Aorta (tissue), 5 donors: Measurements from ENCODE around the gene NCAM2. TPM values are rescaled to one million over a fixed set of nuclear protein-coding genes. Genes with fewer than 3 reads are reported as not detected.
"Not testable (repeated sequence)": the region's sequence is repeated elsewhere in the genome, so short reads cannot be mapped to it uniquely, and the experiment has no call there.

Experiments
- ATAC-seq: fragments of 200-7000 bp; cut with Tn5 transposase; one replicate; pipeline ENCODE4 v1.9.1; 2022; ENCODE audit warnings: moderate library complexity; ENCODE audit not compliant: low FRiP score
- DNase-seq, 2 donors: peaks; one replicate each; pipeline ENCODE4 v3.0.0-alpha.2; 2020
- H3K27ac ChIP-seq, 2 donors: one replicate each; pipeline ENCODE4 v1.5.1; 2013; ENCODE audit warnings: low read length in 2 of 2, mild to moderate bottlenecking in 2 of 2, moderate library complexity in 2 of 2, control low read depth in 1 of 2, inconsistent platforms in 1 of 2, low read depth in 1 of 2
- H3K27me3 ChIP-seq, 2 donors: one replicate each; pipeline ENCODE4 v1.6.1; 2013; ENCODE audit warnings: control low read depth in 1 of 2, low read length in 1 of 2, mild to moderate bottlenecking in 1 of 2, moderate library complexity in 1 of 2; ENCODE audit not compliant: insufficient read depth in 2 of 2, control insufficient read depth in 1 of 2
- H3K36me3 ChIP-seq, 2 donors: one replicate each; pipeline ENCODE4 v1.6.1; 2013; ENCODE audit warnings: control low read depth in 1 of 2, low read length in 1 of 2, mild to moderate bottlenecking in 1 of 2; ENCODE audit not compliant: insufficient read depth in 2 of 2, control insufficient read depth in 1 of 2
- H3K4me1 ChIP-seq, 2 donors: one replicate each; pipeline ENCODE4 v1.6.1; 2013; ENCODE audit warnings: low read length in 2 of 2, control low read depth in 1 of 2, mild to moderate bottlenecking in 1 of 2, moderate library complexity in 1 of 2; ENCODE audit not compliant: insufficient read depth in 2 of 2, control insufficient read depth in 1 of 2
- H3K4me3 ChIP-seq, 2 donors: one replicate each; pipeline ENCODE4 v1.5.1; 2013; ENCODE audit warnings: low read length in 2 of 2, control low read depth in 1 of 2, mild to moderate bottlenecking in 1 of 2
- H3K9me3 ChIP-seq: one replicate; pipeline ENCODE4 v1.6.1; 2013; ENCODE audit warnings: mild to moderate bottlenecking, low read length; ENCODE audit not compliant: control insufficient read depth
- WGBS, 2 donors: extraction: QIAGEN DNeasy Blood & Tissue Kit; methylation state at CpG; one replicate each; pipeline ENCODE4 v1.1.7; 2013; 5-methylcytosine and 5-hydroxymethylcytosine counted together
- intact Hi-C, 2 donors: fragments of 100-400 bp; cut with DNase I; formaldehyde crosslinking; loops; one replicate each; pipeline versions ENCODE4 v1.14.2 to v1.15.0; 2022
- polyA plus RNA-seq, 2 donors: library from polyadenylated mRNA; stranded (reverse); fragments of 200-250 nt; gene quantifications; one replicate each; pipeline ENCODE4 v1.2.3, GENCODE V29; 2013
- total RNA-seq, 2 donors: library from RNA; stranded (reverse); fragmentation: NEBNext Ultra II Directional; extraction: Animal tissue kit (Norgen Biotek cat#: 25700); gene quantifications; one replicate each; pipeline ENCODE4 v1.2.1, GENCODE V29; 2021
- donor health status: healthy with polysubstance abuse.
- donor health status: Bipolar disorder and iron deficiency.
- donor health status: DM: no; HTN: no; CAD: no.
- donor health status: DM: no; HTN: no; CAD: no.
- donor health status: DM: yes; HTN: yes; CAD: no.

NCAM2 gene
- total and polyA plus RNA-seq, 4 donors = 0.13 to 8.7 (median 2.7) TPM

DNA sequence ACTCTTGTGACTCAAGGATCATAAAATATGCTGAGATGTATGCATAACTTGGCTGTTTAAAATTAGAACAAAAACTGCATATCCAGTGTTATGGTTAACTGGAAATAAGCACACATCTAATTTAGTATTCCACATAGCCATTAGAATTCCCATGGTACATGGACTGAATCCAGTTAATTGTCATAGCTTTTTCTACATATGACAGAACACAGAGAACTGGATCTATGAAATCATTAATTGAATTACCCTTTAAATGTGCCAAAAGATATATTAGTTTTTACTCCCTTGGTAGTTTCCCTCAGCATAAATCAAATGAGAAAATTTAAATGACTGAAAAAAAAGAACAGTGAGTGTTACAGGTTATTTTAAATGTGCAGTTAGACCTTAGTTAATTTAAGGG is 395.9 kb downstream of the NCAM2 start:
- H3K4me1 ChIP-seq = no peaks in the 10 kb centered on the region
- H3K36me3 ChIP-seq = no peaks in the 10 kb centered on the region
- H3K27ac ChIP-seq = no peak overlapping the region
- ATAC-seq (no peak), DNase-seq (no peak)
- intact Hi-C loops = no loop called here
- no peak overlapping the region for H3K4me3 ChIP-seq
- H3K27me3 ChIP-seq = no peaks in the 10 kb centered on the region
- peaks cover 3% of the 10 kb centered on the region for H3K9me3 ChIP-seq

DNA sequence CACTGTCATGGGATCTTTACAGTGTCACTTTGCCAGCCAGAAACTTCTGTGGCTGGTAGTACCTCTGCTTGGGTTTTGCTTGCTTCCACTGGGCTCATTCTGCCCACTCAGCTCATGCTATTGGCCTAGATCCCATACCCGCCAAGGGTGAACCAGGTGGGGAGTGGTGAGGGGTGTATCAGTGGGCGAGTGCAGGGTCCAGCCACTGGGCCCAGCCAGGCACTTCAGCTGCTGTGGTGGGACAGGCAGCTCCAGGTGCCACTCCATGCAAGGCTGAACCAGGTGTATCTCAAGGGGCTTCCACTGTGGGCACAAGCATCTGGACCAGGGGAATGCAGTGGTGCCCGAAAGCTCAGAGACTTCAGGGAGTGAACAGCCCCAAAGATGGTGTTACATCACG is 398.2 kb downstream of the NCAM2 start:
- ATAC-seq (no peak), DNase-seq (no peak)
- Histone ChIP-seq H3K36me3 (no peaks in the 10 kb centered on the region), H3K9me3 (peaks cover 3% of the 10 kb centered on the region), H3K27me3 (no peaks in the 10 kb centered on the region), H3K4me3 (no peak overlapping the region), H3K27ac (no peak overlapping the region), H3K4me1 (no peaks in the 10 kb centered on the region)
- intact Hi-C loops = no loop called here
- 87% methylated on average over 4 of the region's 4 CpGs for WGBS, 2 donors

DNA sequence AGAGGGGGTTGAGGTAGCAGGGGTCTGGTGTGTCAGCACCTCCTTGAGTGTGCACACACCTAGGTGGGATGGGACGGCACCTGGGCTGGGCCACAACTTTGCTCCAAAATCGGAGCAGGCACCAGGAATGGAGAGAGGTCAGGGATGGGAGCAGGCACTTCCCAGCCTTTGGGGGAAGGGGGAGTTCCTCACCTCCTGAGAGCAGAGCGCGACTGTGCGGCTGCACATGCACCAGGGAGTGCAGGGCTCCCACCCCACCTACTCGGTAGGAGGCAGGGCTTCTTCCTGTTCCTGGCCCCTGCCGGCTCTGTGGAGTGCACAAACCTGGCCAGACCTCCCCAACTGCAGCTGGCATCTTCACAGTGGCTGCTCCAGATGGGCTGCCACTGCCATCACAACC is 399.3 kb downstream of the NCAM2 start:
- DNase-seq (peak in 1 of 2 donors; percentile 57), ATAC-seq (no peak)
- intact Hi-C loops = no loop called here
- Histone ChIP-seq H3K36me3 (no peaks in the 10 kb centered on the region), H3K9me3 (peaks cover 3% of the 10 kb centered on the region), H3K4me3 (no peak overlapping the region), H3K27me3 (no peaks in the 10 kb centered on the region), H3K4me1 (no peaks in the 10 kb centered on the region), H3K27ac (no peak overlapping the region)
- WGBS, 2 donors = 93 to 97% methylated on average over 7 of the region's 7 CpGs

DNA sequence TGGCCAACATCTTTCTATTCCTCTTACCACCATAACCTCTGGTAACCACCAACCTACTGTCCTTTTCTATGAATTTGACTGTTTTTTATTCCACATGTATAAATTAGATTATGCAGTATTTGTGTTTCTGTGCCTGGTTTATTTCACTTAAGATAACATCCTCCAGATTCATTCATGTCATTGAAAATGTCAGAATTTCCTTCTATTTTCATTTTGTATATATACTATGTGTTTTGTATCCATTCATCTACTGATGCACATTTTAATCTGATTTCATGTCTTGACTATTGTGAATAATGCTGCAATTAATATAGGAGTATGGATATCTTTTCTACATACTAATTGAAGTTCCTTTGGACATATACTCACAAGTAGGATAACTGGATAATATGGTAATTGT is 403.2 kb downstream of the NCAM2 start:
- ATAC-seq (no peak), DNase-seq (no peak)
- intact Hi-C loops = no loop called here
- H3K27me3 ChIP-seq = no peaks in the 10 kb centered on the region
- H3K4me3 ChIP-seq = no peak overlapping the region
- no peaks in the 10 kb centered on the region for H3K4me1 ChIP-seq
- no peaks in the 10 kb centered on the region for H3K36me3 ChIP-seq
- H3K9me3 ChIP-seq = peaks cover 3% of the 10 kb centered on the region
- H3K27ac ChIP-seq = no peak overlapping the region

DNA sequence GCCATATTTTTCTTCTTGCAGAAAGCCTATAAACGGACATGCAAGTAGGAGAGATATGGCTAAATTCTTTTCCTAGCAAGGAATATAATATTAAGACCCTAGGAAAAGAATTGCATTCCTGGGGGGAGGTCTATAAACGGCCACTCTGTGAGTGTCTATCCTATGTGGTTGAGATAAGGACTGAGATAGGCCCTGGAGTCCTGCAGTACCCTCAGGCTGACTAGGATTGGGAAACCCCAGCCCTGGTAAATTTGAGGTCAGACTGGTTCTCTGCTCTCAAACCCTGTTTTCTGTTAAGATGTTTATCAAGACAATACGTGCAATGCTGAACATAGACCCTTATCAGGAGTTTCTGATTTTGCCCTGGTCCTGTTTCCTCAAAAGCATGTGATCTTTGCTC is 404.0 kb downstream of the NCAM2 start:
- H3K27me3 ChIP-seq, H3K27ac ChIP-seq, DNase-seq, H3K9me3 ChIP-seq, intact Hi-C loops, H3K36me3 ChIP-seq, H3K4me3 ChIP-seq, ATAC-seq, H3K4me1 ChIP-seq: not testable (repeated sequence)
- WGBS, 2 donors = 65 to 76% methylated on average over 3 of the region's 3 CpGs

DNA sequence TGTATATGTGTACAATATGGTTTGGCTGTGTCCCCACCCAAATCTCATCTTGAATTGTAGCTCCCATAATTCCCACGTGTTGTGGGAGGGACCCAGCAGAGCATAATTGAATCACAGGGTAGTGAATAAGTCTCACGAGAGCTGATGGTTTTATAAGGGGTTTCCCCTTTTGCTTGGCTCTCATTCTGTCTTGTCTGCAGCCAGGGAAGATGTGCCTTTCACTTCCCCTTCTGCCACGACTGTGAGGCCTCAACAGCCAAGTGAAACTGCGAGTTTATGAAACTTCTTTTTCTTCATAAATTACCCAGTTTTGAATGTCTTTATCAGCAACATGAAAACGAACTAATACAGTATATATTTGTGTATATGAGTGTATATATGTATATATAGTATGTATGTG is 406.1 kb downstream of the NCAM2 start:
- H3K4me1 ChIP-seq, H3K9me3 ChIP-seq, H3K27ac ChIP-seq, DNase-seq, H3K27me3 ChIP-seq, H3K36me3 ChIP-seq, ATAC-seq, H3K4me3 ChIP-seq, intact Hi-C loops: not testable (repeated sequence)
- 70 to 72% methylated on average over 5 of the region's 5 CpGs for WGBS, 2 donors

DNA sequence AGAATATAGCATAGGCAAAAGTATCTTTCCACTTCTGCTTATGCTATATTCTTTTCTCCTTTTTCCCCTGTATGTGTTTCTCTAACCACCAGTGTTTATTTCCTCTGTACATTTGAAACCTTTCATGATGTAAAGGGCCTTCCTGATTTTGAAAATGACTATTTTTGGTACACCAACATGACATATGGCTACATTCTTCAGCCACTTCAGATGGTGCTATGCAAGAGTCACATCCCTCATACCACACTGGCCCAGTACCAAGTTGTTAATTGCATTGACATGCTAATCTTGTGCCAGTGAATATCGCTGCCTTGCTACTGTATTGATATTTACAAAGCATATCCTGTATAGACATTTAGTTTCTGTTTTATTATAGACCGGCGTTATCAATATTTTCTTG is 408.7 kb downstream of the NCAM2 start:
- Histone ChIP-seq H3K4me3 (no peak overlapping the region), H3K27ac (no peak overlapping the region), H3K36me3 (no peaks in the 10 kb centered on the region), H3K27me3 (no peaks in the 10 kb centered on the region), H3K4me1 (no peaks in the 10 kb centered on the region), H3K9me3 (no peaks in the 10 kb centered on the region)
- DNase-seq (no peak), ATAC-seq (no peak)
- whole genome bisulfite sequencing, 2 donors = 83 to 85% methylated on average over 3 of the region's 3 CpGs
- intact Hi-C loops = no loop called here

DNA sequence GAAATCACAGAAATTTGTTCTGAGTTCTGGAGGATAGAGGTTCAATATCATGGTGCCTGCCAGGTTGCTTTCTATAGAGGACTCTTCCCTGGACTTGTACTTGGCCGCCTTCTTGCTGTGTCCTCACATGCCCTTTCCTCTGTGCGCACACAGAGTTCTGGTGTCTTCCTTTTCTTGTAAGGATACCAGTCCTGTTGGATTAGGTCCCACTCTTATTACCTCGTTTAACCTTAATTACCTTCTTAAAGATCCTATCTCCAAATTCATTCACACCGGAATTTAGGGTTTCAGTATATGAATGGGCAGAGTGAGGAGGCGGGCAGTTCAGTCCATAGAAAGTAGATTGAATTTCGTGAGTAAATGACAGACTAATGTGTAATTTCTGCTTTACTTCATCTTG is 413.9 kb downstream of the NCAM2 start:
- intact Hi-C loops = no loop called here
- WGBS, 2 donors = 65 to 66% methylated on average over 6 of the region's 6 CpGs
- Histone ChIP-seq H3K9me3 (no peaks in the 10 kb centered on the region), H3K4me1 (no peaks in the 10 kb centered on the region), H3K27me3 (no peaks in the 10 kb centered on the region), H3K36me3 (no peaks in the 10 kb centered on the region), H3K27ac (no peak overlapping the region), H3K4me3 (no peak overlapping the region)
- no peak for DNase-seq
- ATAC-seq = no peak

DNA sequence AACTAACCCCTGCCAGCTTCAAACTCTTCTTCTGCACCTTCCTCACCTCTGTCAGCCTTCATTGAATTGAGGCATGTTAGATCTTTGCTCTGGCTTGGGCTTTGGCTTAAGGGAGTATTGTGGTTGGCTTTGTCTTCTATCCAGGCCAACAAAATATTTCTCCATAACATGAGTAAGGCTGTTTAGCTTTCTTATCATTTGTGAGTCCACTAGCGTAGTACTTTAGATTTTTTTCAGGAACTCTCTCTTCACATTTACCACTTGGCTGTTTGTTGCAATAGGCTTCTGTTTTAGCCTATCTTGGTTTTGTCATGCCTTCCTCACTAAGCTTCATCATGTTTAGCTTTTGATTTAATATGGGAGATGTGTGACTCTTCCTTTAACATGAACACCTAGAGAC is 417.5 kb downstream of the NCAM2 start:
- Histone ChIP-seq H3K4me3 (no peak overlapping the region), H3K4me1 (no peaks in the 10 kb centered on the region), H3K27me3 (no peaks in the 10 kb centered on the region), H3K9me3 (no peaks in the 10 kb centered on the region), H3K36me3 (no peaks in the 10 kb centered on the region), H3K27ac (no peak overlapping the region)
- ATAC-seq = no peak
- WGBS, 2 donors = 17 to 19% methylated on average over 1 of the region's 1 CpG
- DNase-seq = no peak
- intact Hi-C loops = no loop called here
